Stimulated activated CD8-positive, alpha-beta memory T cell treated with anti-CD3 and anti-CD28 coated beads, Interleukin-7, amount 100 ng/mL, for 48 hours (primary cell): Measurements from ENCODE around the gene NEK10.
A peak's percentile ranks its signal among the peaks of the same experiment; 100 is the strongest.
"Not testable (repeated sequence)": the region's sequence is repeated elsewhere in the genome, so short reads cannot be mapped to it uniquely, and the experiment has no call there.

Experiments used
- DNase-seq, 2 donors: peaks; one replicate each; pipeline ENCODE4 v3.0.0-alpha.2; 2020; ENCODE audit warnings: low read depth in 1 of 2; ENCODE audit errors: extremely low read depth in 1 of 2

The NEK10 gene, protein sequence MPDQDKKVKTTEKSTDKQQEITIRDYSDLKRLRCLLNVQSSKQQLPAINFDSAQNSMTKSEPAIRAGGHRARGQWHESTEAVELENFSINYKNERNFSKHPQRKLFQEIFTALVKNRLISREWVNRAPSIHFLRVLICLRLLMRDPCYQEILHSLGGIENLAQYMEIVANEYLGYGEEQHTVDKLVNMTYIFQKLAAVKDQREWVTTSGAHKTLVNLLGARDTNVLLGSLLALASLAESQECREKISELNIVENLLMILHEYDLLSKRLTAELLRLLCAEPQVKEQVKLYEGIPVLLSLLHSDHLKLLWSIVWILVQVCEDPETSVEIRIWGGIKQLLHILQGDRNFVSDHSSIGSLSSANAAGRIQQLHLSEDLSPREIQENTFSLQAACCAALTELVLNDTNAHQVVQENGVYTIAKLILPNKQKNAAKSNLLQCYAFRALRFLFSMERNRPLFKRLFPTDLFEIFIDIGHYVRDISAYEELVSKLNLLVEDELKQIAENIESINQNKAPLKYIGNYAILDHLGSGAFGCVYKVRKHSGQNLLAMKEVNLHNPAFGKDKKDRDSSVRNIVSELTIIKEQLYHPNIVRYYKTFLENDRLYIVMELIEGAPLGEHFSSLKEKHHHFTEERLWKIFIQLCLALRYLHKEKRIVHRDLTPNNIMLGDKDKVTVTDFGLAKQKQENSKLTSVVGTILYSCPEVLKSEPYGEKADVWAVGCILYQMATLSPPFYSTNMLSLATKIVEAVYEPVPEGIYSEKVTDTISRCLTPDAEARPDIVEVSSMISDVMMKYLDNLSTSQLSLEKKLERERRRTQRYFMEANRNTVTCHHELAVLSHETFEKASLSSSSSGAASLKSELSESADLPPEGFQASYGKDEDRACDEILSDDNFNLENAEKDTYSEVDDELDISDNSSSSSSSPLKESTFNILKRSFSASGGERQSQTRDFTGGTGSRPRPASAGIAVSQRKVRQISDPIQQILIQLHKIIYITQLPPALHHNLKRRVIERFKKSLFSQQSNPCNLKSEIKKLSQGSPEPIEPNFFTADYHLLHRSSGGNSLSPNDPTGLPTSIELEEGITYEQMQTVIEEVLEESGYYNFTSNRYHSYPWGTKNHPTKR

DNA sequence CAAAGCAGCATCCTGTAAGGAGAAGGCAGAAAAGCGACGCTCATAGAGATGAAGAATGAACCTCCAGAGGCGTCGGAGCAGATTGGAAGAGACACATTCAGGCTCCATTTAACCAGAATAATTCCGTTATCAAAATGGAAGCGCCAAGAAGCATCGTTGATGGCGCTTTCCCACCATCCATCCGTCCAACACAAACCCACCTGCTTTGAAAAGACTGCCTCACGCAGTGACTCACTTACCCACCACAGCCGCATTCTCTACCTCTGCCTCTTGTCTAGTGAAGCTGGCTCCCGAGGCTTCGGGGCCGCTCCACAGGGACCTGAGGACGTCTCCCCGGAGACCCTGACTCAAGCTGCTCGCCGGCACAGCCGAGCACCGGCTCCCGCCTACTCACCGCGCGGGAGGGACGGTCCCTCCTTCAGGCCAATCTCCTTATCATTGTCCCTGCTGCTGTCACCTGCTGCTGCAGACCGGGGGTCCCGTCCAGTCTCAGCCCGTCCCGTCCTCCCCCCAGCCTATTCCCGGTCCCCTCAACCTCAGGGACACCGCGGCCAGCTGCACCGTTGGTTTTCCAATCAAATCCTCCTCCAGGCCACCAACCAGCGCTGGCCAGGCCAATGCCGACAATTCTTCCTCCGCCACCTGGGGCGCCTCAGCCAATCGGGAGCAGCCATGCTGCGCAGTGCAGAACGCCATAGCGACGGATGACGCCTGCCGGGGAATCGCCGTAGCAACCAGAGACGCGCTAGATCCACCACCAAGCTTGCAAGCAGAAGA lies at the start of gene NEK10:
Gene NEK10, minus strand, starts transcription at position 553 of the 777 bp plus-strand sequence. CDS start 16,501 bp downstream, outside the sequence.
- DNase-seq, result peak; percentile 76 to 82

DNA sequence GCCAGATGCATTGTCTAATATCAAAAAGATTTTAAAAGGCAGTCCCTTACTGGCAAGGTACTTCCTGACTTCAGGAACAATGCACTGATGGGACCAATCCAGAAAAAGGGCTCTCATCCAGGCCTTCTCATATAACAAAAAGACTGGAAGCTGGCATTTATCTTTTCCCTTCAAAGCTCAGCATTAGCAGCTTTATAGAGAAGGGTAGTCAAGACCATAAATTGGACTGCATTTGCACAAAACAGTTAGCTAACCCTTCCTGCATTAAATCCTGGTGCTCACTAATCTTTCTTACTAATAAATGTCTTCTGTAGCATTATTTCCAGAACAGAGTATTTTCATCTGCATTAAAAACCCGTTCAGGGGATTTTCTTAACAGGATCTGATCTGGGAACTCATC lies 46.0 kb upstream of the NEK10 start:
- no peak for DNase-seq

DNA sequence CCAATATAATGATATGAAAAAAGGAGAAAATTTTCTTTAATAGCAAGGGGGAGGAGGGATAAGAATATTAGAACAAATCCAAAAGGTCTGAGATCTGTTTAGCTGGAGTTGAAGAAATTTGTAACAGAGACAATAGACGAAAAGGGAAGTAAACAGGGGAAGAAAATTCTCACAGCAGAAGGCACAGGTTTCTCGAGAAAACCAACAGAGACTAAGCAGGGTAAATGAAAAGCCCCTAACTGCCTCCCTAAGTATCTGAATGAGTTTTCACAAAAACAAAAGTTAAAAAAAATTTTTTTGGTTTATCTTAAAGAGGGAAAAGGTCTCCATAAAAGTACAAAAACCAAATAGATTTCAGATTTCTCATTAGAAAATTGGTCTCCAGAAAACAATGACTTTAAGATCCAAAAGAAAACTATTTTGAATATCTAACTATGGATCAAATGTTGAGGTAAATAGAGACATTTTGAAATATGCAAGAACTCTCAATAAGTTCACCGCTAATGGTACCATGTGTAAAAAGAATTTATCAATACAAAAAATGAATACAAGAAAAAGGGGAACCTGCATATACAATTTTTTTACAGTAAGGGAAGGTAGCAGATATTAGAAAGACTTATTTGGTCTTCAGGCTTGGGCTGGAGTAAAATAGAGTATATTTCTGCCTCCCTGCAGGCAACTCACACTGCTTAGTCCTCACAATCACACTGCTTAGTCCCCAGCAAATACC lies 23.9 kb upstream of the NEK10 start:
- DNase-seq, result no peak

DNA sequence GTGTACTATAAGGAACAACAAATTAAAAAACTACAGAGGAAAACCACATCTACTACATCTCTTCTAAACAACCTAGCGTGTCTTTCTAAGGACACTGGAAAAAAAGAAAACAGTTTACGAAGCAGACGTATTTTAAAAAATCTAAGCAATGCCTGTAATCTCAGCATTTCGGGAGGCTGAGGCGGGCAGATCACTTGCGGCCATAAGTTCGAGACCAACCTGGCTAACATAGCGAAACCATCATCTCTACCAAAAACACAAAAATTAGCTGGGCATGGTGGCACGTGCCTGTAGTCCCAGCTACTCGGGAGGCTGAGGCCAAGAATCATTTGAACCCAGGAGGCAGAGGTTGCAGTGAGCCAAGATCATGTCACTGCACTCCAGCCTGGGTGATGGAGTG lies 23.2 kb upstream of the NEK10 start:
- DNase-seq, result not testable (repeated sequence)

DNA sequence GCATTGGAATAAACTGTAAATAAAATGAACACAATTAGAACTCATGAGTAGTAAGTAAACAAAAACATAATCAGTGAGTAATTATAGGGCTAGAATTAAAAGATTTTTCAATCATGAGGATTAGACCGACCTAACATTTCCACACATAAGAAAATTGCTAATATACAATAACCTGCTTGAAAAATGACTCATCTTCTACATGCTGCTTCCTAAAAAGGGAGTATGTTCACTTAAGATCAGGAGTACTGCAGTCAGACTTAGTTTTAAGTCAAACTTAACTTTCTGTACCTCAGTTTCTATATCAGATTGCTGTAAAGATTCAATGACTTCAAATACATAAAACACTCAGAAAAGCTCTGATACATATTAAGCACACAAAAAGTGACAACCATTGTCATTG lies 22.6 kb upstream of the NEK10 start:
- no peak for DNase-seq

DNA sequence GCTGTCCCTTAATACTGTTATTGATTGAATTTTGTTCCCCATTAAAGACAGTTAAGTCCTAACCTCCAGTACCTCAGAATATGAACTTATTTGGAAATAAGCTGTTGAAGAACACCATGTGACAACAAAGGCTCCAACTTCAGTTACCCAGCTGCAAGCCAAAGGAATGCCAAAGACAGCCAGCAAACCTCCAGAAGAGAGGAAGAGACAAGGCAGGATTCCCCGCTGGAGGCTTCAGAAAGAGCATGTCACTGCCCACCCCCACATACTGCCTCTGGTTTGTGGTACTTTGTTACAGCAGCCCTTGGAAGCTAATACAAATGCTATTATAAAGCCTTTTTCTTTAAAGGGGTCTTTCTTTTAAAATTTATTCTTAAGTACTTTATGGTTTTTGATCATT lies 18.4 kb upstream of the NEK10 start:
- no peak for DNase-seq

DNA sequence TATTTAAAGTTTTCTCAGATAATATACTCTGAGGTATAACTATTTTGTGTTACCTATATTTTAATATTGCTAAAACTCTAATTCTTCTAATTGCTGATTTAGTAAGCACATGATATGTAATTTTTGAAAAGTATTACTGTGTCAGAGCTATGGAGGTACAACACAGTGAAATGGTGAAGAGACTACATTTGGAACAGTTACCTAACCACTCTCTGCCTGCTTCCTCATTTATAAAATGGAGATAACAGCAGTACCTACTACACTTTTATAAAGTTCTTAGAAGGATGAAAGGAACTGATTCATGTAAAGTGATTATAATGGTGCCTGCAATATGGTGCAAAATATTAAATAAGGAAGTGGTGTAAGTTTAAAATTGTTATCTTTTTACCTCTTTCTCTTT lies 16.3 kb upstream of the NEK10 start:
- DNase-seq, result no peak

DNA sequence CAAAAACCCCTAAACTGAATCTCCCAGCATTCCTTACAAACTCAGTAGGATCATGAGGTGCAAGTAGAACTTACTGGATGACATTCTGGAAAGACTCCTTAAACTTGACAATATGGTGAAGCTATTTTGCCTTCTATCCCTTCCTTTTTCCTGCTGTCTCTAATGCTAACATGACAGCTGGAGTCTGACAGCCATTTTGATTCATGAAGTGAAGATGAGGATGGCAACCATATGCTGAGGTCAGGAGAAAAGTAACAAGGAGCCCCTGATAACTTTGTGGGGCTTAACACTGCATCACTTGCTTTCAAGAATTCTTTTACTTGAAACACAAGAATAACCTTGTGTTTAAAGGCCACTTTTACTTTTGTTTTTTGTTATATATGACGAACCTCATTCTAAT lies 15.0 kb upstream of the NEK10 start:
- no peak for DNase-seq

DNA sequence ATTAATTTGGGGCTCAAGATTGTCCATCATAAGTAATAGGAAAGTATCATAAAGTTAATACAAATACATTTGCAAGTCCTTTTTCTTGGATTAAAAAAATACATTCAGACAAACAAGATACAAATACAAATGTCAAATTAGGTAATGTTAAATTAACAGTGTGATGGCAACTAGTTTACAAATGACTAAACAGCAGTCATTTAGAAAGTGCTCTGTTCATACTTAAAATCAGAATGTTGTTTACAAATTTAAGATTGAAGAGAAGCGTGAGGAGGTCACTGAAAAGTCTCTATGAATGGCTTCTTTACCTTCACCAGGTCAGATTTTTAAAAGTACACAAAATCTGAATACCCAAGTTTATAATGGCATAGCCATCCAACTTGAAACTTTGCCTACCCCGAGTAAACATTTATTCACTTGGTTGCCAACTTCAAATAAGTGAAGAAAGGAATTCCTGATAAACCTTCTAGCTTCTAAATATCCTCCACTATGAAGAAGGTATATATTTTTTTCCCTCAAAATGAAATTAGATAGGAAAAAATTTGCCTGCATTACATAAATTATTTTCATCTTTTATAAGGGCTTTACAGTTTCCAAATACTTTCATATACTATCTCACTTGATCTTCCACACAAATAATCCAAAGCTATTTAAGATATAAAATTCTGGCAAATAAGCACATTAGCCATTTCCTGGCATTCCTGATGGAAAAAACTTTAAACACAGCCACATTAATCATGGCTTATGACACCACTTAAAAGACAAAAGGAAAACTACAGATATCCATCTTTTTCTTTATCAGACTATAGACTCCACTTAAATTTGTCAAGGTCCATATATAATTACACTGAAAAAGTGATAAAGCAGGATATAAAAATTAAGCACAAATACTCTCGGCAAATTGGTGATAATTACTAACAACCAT lies 11.5 kb upstream of the NEK10 start:
- DNase-seq, result no peak

DNA sequence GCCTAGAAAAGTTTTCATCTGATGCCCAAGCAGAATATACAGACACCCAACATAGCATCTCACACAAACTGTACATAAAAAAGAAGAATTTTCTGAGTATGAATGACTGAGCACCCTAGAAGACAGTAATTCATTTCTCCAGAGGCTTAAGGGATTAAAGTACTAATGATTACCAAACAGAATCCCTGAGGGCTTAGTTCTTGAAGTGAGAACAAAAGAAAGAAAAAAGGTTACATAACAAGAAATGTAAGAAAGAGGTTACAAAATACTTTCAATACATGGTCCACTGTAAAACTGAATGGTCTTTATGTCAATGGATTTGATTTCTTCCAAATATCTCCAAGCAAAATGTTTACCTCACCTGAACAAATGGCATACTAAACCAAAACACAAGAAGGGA lies 9.1 kb upstream of the NEK10 start:
- no peak for DNase-seq

DNA sequence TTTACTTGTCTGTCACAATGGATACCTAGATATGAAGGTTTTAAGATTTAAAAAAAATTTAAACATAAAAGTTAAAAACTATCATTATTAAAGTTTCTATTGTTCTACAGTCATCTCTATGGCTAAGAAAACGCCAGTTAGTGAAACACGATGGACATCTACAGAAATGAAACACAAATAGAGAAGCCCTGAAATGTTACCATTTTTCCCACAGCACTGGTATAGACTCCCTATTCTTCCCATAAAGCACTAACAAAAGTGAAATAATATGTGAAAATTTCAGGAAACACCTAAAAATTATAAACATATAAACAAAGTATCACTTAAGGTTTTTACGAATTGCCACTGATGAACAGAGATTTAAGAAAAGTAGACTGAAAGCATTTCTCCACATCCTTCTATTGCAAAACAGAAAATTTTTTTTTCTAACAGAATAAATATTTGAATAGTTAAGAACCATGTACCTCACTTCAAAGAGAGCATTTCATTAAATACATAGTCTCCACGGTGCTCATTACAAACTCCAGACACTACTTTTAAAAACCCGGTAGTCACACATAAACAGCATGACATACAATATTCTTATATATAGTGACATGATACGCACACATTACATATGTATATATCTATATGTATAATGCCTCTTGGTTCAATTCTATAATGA lies 7.1 kb upstream of the NEK10 start:
- DNase-seq, result no peak

DNA sequence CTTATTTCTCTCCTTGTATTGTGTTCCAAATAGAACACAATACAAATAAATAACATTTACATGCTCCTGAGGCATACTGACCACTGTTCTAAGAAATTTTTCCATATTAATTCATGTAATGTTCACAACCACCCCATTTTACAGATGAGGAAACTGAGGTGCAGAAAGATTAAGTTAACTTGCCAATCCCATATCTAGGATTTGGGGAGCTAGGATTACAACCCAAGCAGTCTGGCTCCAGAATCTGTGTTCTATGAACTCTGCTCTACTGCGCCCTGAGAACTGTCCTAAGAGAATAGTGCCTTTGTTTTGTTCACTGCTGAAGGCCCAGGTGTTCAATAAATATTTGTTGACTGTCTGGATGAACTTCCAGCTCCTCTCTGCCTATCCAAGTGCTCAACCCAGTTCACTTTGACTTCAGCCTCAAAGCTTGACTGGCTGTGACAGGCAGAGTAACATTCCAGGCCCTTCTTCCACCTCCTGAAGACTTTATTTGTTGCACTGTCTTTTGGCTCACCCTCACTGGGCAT lies 3.1 kb downstream of the NEK10 start:
- DNase-seq, result no peak

DNA sequence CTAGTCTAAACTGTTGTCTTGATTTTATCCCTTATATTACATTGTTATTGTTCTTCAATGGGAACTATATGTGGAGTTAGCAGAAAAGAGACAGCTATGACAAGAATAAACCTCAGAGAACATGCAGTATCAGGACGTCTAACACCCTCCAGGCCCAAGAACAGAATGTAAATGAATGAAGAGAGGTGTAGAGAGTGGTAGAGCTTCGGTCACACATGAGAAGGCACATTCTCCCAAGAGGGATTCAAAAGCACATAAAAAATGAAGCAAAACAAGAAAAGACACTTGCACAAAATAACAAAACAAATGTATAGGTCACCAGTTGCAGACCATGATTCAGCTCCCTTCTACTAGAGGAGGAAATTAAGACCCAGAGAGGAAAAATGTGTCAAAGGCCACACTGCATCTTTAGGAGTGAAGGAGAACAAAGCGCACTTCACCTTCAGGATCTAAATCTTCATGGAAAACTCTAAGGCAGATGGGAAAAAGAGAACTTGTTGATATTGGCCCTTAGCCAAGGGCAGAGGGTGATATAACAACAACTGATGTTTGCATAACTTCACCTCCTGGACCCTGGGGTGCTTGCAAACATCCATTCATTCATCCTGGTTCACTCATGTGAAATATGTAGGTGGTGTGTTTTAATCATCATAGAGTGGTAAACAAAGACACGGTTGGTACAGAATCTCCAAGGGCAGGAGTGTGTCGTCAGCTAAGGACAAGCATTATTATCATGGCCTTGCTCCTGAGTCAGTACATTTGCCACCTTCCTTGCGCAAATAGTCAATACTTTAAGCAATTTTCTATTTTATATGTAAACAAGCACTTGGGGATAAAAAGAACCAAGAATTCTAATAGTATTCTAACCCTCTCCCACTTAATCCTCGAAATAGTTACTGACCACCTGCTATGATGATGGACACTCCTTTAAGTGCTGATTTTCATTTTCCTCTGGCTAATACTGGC lies 8.8 kb downstream of the NEK10 start:
- DNase-seq, result no peak

DNA sequence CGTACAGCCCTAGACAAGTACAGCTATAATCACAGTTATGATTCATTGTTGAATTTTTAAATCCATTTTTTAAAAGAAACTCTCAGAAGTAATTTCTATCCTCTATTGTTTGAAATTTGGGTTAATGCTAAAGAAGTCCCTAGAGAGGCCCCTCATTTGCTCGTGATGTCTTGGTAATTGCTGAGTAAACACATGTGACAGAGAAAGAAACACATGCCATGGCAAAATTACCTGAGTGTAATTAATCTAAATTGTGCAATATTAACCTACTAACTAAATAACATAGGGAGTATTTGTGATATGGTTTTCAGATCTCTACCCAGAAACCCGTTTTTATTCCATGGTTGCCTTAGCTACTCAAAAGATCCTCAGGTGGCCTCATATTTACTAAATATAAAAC lies 10.8 kb downstream of the NEK10 start:
- no peak for DNase-seq

DNA sequence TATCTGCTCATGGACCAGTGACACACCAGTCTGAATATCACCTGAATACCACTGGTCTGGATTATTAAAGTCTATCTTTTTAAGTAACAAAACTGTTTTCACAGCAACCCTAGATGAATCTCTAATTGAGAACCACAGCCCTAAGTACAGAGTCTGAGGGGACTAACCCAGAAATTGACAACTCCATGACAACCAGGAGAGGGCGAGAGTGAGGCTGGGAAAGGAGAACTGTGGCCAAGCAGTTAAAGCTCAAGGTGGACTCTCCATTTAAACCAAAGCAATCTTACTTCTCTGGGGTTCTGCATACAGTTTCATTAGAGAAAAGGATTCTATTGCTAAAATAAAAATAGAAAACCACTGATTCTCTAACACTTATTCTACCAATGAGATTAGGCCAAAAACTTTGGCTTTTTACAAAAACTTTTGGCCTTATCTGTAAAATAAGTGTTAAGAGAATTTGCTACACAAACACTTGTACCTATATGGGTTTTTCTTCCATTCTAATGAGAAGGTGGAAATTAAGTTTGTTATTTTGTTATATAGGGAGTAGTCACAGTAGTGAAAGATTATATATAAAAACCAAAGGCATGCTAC lies 11.4 kb downstream of the NEK10 start:
- DNase-seq, result peak in 1 of 2 donors; percentile 48

DNA sequence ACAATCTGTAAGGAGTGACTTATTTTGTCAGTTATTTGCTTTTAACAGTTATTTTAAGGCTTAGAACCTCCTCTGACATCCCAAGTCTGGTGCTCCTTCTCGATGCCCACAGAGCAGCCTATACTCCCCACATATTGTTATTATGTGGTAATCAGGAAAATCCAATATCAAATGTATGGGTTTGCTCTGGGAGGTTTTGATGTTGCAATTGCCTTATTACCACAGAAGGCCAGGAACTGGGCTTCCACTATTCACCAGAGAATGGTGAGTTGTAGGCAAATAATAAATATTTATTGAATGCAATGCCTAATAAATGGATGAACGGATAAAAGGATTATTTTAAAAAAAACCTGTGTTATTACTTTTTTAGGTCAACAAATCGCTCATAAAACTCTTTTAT lies 12.2 kb downstream of the NEK10 start:
- no peak for DNase-seq
